Fibroblast of villous mesenchyme (primary cell): ENCODE measurements around the gene SMURF1. TPM values are rescaled to one million over a fixed set of nuclear protein-coding genes. Genes with fewer than 3 reads are reported as not detected.

Experiments
- DNase-seq: peaks from one replicate; pipeline ENCODE4 v3.0.0-alpha.2; 2010; ENCODE audit warnings: low read depth
- H3K4me3 ChIP-seq: 2 replicates; pipeline ENCODE4 v1.5.1; 2011; ENCODE audit warnings: low read depth, mild to moderate bottlenecking, low read length
- total RNA-seq: library from RNA; depleted of rRNA; stranded (reverse); fragments of >200 nt; gene quantifications from 2 replicates; pipeline ENCODE4 v1.2.3, GENCODE V29; 2012
- TF ChIP-seq, protein P1 (sequence below): IDR thresholded peaks from 2 replicates; pipeline ENCODE4 v1.5.1; 2012; ENCODE audit warnings: low read depth, mild to moderate bottlenecking, low read length; ENCODE audit not compliant: insufficient read depth

Gene SMURF1
- total RNA-seq, 1 donor, result 29.8 TPM

DNA sequence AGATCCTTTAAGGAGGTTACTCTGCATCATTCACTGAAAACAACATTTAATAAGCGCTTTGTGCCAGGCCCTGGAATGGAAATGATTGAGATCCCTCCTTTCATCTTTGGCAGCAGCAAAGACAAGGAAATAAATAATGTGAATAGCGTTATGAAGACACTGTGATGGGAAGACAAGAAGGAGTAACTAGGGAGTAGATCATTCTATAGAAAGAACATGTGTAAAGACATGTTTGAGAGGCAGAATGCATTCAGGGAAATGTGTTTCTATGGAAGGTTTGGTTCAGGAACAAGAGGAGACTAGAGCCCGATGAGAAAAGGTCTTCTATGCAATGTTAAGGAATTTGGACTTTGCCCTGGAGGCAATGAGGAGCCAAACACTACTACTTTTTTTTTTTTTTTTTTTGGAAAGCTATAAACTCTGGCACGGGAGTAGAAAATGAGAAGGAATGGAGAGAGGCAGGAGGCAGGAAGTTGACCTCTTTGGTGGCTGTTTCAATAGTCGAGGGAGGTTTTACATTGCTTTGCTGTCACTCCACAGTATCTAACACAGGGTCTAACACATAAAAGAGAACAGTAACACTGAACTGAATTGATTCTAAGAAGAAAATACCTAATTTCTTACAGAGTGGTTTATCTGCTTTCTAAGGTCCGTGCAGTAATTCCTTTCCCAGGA is 44.9 kb downstream of the SMURF1 start:
- DNase-seq, result peak; percentile 68
- H3K4me3 ChIP-seq, result no peak overlapping the region
- TF ChIP-seq, protein P1, sequence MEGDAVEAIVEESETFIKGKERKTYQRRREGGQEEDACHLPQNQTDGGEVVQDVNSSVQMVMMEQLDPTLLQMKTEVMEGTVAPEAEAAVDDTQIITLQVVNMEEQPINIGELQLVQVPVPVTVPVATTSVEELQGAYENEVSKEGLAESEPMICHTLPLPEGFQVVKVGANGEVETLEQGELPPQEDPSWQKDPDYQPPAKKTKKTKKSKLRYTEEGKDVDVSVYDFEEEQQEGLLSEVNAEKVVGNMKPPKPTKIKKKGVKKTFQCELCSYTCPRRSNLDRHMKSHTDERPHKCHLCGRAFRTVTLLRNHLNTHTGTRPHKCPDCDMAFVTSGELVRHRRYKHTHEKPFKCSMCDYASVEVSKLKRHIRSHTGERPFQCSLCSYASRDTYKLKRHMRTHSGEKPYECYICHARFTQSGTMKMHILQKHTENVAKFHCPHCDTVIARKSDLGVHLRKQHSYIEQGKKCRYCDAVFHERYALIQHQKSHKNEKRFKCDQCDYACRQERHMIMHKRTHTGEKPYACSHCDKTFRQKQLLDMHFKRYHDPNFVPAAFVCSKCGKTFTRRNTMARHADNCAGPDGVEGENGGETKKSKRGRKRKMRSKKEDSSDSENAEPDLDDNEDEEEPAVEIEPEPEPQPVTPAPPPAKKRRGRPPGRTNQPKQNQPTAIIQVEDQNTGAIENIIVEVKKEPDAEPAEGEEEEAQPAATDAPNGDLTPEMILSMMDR, result no peak

DNA sequence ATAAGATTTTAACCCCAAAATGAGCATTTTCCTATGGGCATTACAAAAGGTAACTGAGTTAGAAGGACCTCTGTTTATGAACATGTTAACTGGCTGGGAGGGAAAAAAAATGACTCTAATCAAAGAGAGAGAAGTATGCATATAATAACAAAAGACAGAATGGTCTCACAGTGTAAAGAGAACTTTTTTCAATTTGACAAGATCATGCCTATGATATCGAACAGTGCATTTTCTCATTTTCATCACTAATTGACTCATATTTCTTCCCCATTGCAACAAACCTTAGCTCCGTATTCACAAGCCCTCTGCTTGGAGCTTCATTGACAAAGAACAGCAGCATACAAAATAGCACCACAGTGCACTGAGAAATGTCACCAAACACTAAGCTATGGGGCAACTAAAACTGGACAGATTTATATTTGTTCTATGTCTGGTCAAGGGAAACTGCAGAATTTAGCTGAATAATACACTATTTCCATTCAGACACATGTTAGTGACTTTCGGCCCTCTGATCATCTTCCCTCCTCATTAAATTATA is 45.6 kb downstream of the SMURF1 start:
- DNase-seq, result no peak
- TF ChIP-seq, protein P1, result no peak

DNA sequence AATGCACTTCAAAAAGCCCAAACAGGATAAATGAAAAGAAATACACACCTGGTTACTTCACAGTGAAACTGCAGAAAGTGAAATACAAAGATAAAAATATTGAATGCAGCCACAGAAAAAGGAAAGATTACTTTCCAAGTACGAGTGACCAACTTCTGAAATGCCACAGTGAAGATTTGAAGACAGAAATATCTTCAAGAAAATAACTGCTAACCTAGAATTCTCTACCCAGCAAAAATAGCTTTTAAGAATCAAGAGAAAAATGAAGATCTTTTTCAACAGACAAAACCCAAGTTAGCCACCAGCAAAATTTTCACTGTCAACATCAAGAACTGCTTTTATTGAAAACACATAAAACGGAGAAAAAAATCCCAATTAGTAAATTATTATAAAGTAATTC is 46.2 kb downstream of the SMURF1 start:
- DNase-seq, result no peak
- H3K4me3 ChIP-seq, result no peak overlapping the region
- TF ChIP-seq, protein P1, result no peak

More for the DNA sequence above, 45.6 kb downstream of the SMURF1 start:
- no peak overlapping the region for H3K4me3 ChIP-seq

DNA sequence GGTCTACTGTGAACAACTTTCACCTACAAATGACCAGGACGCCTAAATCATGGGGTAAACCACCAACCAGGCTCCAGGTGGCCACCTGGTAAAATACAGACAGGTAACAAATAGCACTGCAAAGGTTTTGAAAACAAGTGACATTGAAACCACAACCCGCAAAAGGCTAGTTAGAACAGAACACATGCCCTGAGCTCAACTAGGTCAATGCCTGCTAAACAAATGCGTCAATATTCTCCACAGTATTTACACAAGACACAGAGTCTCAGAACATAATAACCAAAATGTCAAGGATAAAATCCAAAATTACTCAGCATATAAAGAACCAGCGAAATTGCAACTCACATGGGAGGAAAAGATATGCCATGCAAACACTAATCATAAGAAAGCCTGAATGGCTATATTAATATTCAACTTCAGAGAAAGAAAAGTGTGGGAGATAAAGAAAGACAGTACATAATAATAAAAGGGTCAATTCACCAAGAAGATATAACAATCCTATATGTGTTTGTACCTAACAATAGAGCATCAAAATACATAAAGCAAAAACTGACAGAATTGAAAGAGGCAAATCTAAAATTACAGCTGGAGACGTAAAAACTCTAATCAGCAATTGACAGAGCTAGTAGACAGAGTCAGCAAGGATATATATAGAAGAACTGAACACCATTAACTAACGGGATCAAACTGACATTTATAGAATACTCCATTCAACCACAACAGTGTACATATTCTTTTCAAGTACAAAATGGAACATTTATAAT is 47.6 kb downstream of the SMURF1 start:
- DNase-seq, result peak; percentile 64
- TF ChIP-seq, protein P1, result no peak
- H3K4me3 ChIP-seq, result no peak overlapping the region

DNA sequence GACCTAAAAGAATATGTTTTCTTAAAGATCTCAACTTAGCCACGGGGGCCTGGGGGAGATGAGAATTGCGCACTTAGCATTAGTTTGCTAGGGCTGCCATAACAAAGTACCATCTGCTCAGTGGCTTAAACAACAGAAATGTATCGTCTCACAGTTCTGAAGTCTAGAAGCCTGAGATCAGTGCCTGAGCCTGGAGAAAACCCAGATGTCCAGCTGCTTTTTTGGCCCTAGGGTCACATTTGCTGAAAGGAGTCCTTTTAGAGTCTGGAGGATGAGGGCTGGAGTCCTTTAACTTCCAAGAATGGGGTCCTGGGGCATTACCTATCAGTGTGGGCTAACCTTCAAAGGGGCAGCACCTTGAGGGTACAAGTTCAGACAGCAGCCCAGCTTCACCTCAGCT is 48.2 kb downstream of the SMURF1 start:
- TF ChIP-seq, protein P1, result no peak
- no peak overlapping the region for H3K4me3 ChIP-seq
- peak; percentile 46 for DNase-seq

DNA sequence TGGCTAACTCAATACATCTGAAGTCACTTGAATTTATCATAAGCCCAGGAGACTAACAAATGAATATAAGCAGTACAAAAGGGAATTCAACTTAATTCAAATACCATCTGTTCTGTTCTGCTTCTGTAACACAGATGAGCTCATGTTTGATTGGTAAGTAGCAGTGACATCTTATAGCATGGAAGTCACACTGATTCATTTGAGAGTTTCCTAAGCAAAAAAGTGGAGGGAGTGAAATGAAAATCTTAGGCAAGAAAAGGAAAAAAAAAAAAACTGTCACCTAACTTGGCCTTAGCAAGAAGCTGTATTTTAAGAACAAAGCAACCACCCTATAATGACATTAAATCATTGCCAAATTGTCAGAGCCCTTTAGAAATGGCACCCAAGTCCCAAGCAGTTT is 49.5 kb downstream of the SMURF1 start:
- no peak overlapping the region for H3K4me3 ChIP-seq
- DNase-seq, result no peak
- TF ChIP-seq, protein P1, result no peak
